HEK293 (cell line): Measurements from ENCODE around the gene ALDH3A1.

Source experiments
- CTCF ChIA-PET: fragments of 350-600 bp; formaldehyde crosslinking; extraction: SDS; loops from one replicate; lab custom pipeline; 2021; ENCODE audit warnings: antibody characterized with exemption; lab: Yijun Ruan, JAX
- POLR2A ChIA-PET: fragments of 300-600 bp; formaldehyde crosslinking; extraction: SDS; loops from one replicate; lab custom pipeline; 2020; ENCODE audit warnings: antibody characterized with exemption, inconsistent platforms; lab: Yijun Ruan, JAX
- H3K27ac ChIP-seq: fragments of 200-500 bp; sonication (Bioruptor generic); 2 replicates; pipeline ENCODE4 v1.5.1; 2014; ENCODE audit warnings: low read depth, low read length, control low read depth, inconsistent platforms; ENCODE audit errors: extremely low read depth
- H3K36me3 ChIP-seq, 2 experiments: fragments of 200-500 bp in 1 of 2; sonication (Bioruptor generic) in 1 of 2; 1 replicate in 1 of 2; 2 replicates in 1 of 2; pipeline ENCODE4 v1.5.1; 2014 to 2017; ENCODE audit warnings: inconsistent platforms in 2 of 2, low read length in 2 of 2; ENCODE audit not compliant: control insufficient read depth in 2 of 2, insufficient read depth in 1 of 2
- H3K4me1 ChIP-seq: fragments of 200-500 bp; sonication (Bioruptor generic); 2 replicates; pipeline ENCODE4 v1.5.1; 2014; ENCODE audit warnings: mild to moderate bottlenecking, low read length, inconsistent platforms; ENCODE audit not compliant: control insufficient read depth, insufficient read depth
- H3K4me3 ChIP-seq: 2 replicates; pipeline ENCODE4 v1.5.1; 2011; ENCODE audit warnings: low read depth, mild to moderate bottlenecking, control low read depth, low read length, moderate library complexity
- H3K9me3 ChIP-seq: fragments of 200-500 bp; sonication (Bioruptor generic); 2 replicates; pipeline ENCODE4 v1.5.1; 2014; ENCODE audit warnings: low read depth, low read length, inconsistent platforms; ENCODE audit not compliant: control insufficient read depth, insufficient read depth
- CTCF ChIP-seq: fragments of 450-650 bp; formaldehyde crosslinking; IDR thresholded peaks from 2 replicates; pipeline ENCODE4 v1.5.1; 2016; ENCODE audit warnings: missing biosample characterization, missing genetic modification characterization
- GLI4 ChIP-seq: fragments of 450-650 bp; formaldehyde crosslinking; IDR thresholded peaks from 2 replicates; pipeline ENCODE4 v1.5.1; 2016; ENCODE audit warnings: missing biosample characterization, missing genetic modification characterization
- KLF16 ChIP-seq: fragments of 450-650 bp; formaldehyde crosslinking; IDR thresholded peaks from 2 replicates; pipeline ENCODE4 v1.5.1; 2017; ENCODE audit warnings: missing biosample characterization, missing genetic modification characterization
- ZBTB10 ChIP-seq: fragments of 450-650 bp; formaldehyde crosslinking; IDR thresholded peaks from 2 replicates; pipeline ENCODE4 v1.5.1; 2016; ENCODE audit warnings: missing biosample characterization, missing genetic modification characterization
- ZBTB21 ChIP-seq: fragments of 450-650 bp; formaldehyde crosslinking; IDR thresholded peaks from 2 replicates; pipeline ENCODE4 v1.5.1; 2017; ENCODE audit warnings: missing biosample characterization, missing genetic modification characterization
- ZBTB26 ChIP-seq: fragments of 450-650 bp; formaldehyde crosslinking; optimal IDR thresholded peaks from 2 replicates; pipeline ENCODE3; 2016; ENCODE audit warnings: missing biosample characterization, mild to moderate bottlenecking, missing genetic modification characterization
- ZBTB48 ChIP-seq: fragments of 450-650 bp; formaldehyde crosslinking; IDR thresholded peaks from 2 replicates; pipeline ENCODE4 v1.5.1; 2016; ENCODE audit warnings: missing biosample characterization, missing genetic modification characterization
- ZFP3 ChIP-seq: fragments of 450-650 bp; formaldehyde crosslinking; IDR thresholded peaks from 2 replicates; pipeline ENCODE4 v1.5.1; 2016; ENCODE audit warnings: low read depth, missing biosample characterization, missing genetic modification characterization
- ZNF324 ChIP-seq: fragments of 450-650 bp; formaldehyde crosslinking; IDR thresholded peaks from 2 replicates; pipeline ENCODE4 v1.5.1; 2016; ENCODE audit warnings: missing biosample characterization, missing genetic modification characterization
- ZNF354C ChIP-seq: fragments of 450-650 bp; formaldehyde crosslinking; IDR thresholded peaks from 2 replicates; pipeline ENCODE4 v1.5.1; 2016; ENCODE audit warnings: missing biosample characterization, missing genetic modification characterization, low read depth, borderline replicate concordance
- ZNF449 ChIP-seq: fragments of 450-650 bp; formaldehyde crosslinking; IDR thresholded peaks from 2 replicates; pipeline ENCODE4 v1.5.1; 2017; ENCODE audit warnings: missing biosample characterization, mild to moderate bottlenecking, missing genetic modification characterization, moderate library complexity
- ZNF530 ChIP-seq: fragments of 450-650 bp; formaldehyde crosslinking; IDR thresholded peaks from 2 replicates; pipeline ENCODE4 v1.5.1; 2016; ENCODE audit warnings: low read depth, missing biosample characterization, missing genetic modification characterization
- ZNF549 ChIP-seq: fragments of 450-650 bp; IDR thresholded peaks from 2 replicates; pipeline ENCODE4 v1.5.1; 2018; ENCODE audit warnings: missing biosample characterization, missing genetic modification characterization, mild to moderate bottlenecking, inconsistent platforms, moderate library complexity
- ZNF660 ChIP-seq: fragments of 450-650 bp; IDR thresholded peaks from 2 replicates; pipeline ENCODE4 v1.5.1; 2018; ENCODE audit warnings: missing biosample characterization, mild to moderate bottlenecking, missing genetic modification characterization
- ZNF692 ChIP-seq: fragments of 450-650 bp; formaldehyde crosslinking; IDR thresholded peaks from 2 replicates; pipeline ENCODE4 v1.5.1; 2016; ENCODE audit warnings: missing biosample characterization, missing genetic modification characterization
- ZSCAN30 ChIP-seq: fragments of 450-650 bp; IDR thresholded peaks from 2 replicates; pipeline ENCODE4 v1.5.1; 2018; ENCODE audit warnings: missing biosample characterization, mild to moderate bottlenecking, missing genetic modification characterization, moderate library complexity
- ZSCAN4 ChIP-seq: fragments of 450-650 bp; formaldehyde crosslinking; IDR thresholded peaks from 2 replicates; pipeline ENCODE4 v1.5.1; 2017; ENCODE audit warnings: missing biosample characterization, missing genetic modification characterization
- TF ChIP-seq, protein P1 (sequence below): fragments of 450-650 bp; formaldehyde crosslinking; IDR thresholded peaks from 2 replicates; pipeline ENCODE4 v1.5.1; 2017; ENCODE audit warnings: missing biosample characterization, missing genetic modification characterization

The ALDH3A1 gene

DNA sequence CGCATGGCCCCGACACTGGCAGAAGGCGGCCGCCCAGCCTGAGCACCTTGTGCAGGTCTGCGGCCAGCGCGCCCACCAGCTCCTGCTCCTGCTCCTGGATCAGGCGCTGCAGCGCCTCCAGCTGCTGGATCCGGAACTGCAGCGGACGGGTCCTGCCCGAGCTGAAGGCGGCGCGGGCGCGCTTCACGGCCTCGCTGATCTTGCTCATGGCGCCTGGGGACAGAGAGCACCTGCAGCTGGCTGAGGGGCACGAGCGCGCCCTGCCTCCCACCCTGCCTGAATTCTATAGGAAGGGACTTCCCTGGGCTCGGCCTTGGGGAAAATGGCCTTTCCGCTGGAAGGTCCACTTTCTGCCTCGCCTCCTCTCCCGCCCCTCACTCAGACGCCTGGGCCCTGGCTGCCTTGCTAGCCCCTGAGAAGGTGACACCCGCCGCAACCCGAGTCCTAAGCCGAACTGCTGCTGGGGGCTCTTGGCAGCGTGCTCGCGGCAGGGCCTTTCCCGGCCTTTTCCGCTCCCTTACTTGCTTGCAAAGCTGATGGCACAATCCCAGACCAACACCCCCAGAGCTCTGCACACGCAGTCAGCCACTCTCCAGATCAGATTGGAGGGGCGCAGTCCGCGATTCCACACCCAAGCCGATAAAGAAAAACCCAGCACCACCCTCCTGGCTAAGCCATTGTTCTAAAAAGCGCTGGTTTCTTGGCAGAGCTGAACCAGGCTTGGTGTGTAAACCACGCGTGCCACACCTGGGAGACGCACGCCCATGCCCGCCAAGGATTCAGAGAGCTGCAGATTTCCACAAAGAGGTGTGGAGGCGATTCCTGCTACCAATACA is 3.0 kb downstream of the ALDH3A1 start (continued):
- TF ChIP-seq CTCF (tag by site-specific recombination) (peak; percentile 74), ZNF692 (tag by site-specific recombination) (no peak), GLI4 (tag by site-specific recombination) (no peak), ZBTB26 (tag by site-specific recombination) (peak; percentile 75), ZSCAN30 (peak; percentile 63; the same call in 1 of the 2 replicates)

DNA sequence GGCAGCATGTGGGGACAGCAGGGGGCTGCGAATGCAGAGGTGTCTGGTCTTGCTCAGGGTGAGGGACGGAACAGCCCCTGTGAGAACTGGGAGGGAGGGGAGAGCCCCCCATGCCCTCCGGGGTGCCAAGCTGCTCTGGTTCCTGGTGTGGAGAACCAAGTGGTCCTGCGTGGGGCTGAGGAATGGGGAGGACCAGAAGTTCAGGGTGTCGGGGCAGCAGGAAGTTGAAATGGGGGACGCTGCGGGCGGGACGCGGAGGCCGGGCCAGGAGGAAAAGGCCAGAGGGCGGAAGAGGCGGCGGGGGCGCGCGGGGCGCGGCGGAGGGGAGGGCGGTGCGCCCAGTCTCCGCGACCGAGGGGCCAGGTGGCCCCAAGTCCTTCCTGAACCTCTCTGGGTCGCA is 3.6 kb downstream of the ALDH3A1 start:
- ChIA-PET POLR2A (interaction anchor here (0.6 to 2.3 kb wide), 10 partner anchors 10 to 367 kb away, joined by 3 to 22 read pairs (median 5); partner anchors contain the start of genes ALDH3A2 and SLC47A1), CTCF (interaction anchor here (0.6 to 7.3 kb wide), 28 partner anchors 9 to 423 kb away, joined by 3 to 80 read pairs (median 4); partner anchors contain the start of gene ALDH3A2)
- peak overlapping the region; percentile 35 for H3K4me3 ChIP-seq
- no peaks in the 10 kb centered on the region for H3K9me3 ChIP-seq
- H3K36me3 ChIP-seq, result no peaks in the 10 kb centered on the region
- H3K4me1 ChIP-seq, result peaks cover 3% of the 10 kb centered on the region; the same call in 1 of the 2 replicates
- peak overlapping the region; percentile 49; the same call in 1 of the 2 replicates for H3K27ac ChIP-seq
- TF ChIP-seq ZSCAN4 (tag by site-specific recombination), result no peak
- TF ChIP-seq ZBTB48 (tag by site-specific recombination), result no peak
- TF ChIP-seq ZBTB26 (tag by site-specific recombination), result peak; percentile 64
- no peak for TF ChIP-seq ZFP3 (tag by site-specific recombination)
- no peak for TF ChIP-seq ZNF530 (tag by site-specific recombination)
- TF ChIP-seq ZNF449, result no peak
- TF ChIP-seq ZBTB21, result no peak
- no peak for TF ChIP-seq ZNF354C (tag by site-specific recombination)
- peak; percentile 36; the same call in 1 of the 2 replicates for TF ChIP-seq KLF16 (tag by site-specific recombination)
- peak; percentile 39; the same call in 1 of the 2 replicates for TF ChIP-seq ZBTB10
- no peak for TF ChIP-seq GLI4 (tag by site-specific recombination)
- TF ChIP-seq ZNF549 (tag by site-specific recombination), result no peak
- no peak for TF ChIP-seq ZNF660 (tag by site-specific recombination)
- TF ChIP-seq, protein P1, sequence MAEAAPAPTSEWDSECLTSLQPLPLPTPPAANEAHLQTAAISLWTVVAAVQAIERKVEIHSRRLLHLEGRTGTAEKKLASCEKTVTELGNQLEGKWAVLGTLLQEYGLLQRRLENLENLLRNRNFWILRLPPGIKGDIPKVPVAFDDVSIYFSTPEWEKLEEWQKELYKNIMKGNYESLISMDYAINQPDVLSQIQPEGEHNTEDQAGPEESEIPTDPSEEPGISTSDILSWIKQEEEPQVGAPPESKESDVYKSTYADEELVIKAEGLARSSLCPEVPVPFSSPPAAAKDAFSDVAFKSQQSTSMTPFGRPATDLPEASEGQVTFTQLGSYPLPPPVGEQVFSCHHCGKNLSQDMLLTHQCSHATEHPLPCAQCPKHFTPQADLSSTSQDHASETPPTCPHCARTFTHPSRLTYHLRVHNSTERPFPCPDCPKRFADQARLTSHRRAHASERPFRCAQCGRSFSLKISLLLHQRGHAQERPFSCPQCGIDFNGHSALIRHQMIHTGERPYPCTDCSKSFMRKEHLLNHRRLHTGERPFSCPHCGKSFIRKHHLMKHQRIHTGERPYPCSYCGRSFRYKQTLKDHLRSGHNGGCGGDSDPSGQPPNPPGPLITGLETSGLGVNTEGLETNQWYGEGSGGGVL (tag by site-specific recombination), result 0 out of 2 replicates have a peak, but pooled peaks have one; percentile 18
- no peak for TF ChIP-seq ZNF324 (tag by site-specific recombination)
